Measurements from ENCODE around the gene NCL.
"Not testable (repeated sequence)": the region's sequence is repeated elsewhere in the genome, so short reads cannot be mapped to it uniquely, and the experiment has no call there.

Gene NCL

DNA sequence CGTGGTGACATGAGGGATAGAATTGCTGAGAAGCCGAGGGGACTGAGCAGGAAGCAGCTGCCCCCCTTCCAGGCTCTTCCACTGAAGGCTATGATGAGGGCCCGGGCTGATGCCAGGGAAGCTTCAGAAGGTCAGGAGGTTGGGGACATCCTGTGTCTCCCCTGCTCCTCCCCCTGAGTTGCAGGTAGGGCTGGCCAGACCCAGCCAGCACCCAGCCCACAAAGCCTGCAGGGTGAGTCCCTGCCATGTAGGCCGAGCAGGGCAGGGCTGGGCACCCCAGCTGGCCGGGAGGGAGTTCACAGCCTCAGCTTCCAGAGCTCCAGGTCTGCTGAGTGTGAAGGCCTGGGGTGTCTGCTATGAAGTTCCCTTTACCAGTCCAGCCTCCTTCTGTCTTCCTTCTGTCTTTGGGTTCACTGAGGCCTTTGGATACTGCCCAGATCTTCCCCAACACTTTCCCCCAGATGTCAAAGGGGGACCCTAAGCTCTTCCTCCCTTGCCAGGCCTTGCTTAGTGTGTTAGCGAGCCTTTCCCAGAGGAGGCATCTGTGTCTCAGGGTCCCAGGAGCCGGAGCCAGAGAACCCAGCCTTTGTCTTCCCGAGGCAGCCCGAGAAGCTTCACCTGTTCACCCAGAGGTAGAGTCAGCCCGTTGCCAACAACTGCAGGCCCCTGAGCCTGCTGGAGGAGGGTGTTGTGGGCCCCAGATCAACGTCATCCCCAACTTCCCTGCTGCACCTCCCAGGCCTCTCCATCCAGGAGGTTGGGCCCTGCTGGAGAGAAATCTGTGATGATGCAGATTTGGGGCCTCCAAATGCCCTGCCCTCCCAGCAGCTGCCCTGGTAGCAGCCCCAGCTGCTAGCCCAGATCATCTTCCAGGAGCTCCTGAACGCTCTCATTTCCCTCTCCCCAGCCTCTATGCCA lies 3.6 kb upstream of the NCL start:
- no peak for DNase-seq

DNA sequence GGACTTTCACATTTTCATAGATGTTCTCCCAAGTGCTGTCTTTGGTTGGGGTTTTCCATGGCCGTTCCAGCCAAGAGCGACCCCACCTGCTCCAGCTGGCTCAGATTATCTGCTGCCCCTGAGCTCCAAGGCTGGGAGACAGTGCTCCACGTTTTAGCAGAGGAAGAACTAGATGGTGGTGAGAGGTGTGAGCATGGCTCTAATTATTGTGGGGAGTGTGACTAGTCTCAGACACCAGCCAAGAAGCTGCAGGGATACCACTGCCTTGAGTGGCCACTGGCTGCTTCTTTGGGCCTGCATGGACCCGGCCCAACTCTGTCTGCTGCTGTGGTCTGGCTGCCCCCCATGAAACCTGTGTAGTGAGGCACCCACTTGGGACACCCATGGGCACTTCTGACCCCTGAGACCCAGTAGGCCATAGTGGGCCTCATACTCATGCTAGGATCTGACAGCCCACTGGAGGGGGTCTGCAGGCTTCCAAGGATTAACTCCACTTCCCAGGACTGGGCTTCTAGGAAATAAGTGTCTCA lies 2.8 kb upstream of the NCL start:
- DNase-seq, result no peak

DNA sequence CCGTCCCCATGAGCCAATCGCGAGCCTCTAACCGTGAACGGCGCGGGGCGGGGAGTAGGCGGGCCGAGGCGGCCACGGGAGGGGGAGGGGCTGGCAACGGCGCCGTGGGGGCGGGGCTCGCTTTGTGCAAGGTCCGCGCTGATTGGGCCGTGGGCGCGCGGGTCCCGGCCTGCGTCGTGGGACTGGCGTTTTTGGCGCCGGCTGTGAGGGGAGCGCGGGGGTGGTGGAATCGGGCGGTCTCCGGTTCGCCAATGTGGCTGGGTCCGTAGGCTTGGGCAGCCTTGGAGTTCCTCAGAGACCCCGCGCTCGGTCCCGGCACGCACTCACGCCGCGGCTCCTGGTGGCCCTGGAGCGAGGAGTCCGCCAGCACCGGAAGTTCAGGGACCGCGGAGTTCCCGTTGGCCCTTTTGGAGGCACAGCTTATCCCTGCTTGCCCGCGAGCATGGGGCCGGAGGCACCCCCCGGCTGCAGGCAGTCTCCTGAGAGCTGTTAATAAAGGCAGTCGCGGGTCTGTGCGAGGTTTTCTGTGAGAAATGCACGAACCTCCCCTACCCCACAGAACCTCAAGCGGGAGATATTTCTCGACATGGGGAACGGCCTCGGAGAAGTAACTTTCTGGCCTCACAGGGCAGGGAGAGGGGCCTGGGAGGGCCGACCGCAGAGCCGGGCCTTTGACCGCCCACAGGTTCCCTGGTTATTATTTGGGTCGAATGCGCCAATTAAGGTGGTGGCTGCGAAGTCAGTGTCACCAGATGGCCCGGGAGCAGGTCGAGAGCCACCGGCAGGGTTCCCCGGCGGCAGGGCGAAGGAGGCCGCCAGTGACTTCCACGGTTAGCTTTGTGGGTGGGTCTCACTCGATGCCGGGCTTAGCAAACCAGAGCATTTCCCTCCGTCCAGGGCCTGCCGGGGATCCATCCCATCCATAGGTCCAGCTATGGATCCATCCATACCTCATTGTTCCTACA lies 574 bp upstream of the NCL start:
- peak; percentile 92 for DNase-seq

DNA sequence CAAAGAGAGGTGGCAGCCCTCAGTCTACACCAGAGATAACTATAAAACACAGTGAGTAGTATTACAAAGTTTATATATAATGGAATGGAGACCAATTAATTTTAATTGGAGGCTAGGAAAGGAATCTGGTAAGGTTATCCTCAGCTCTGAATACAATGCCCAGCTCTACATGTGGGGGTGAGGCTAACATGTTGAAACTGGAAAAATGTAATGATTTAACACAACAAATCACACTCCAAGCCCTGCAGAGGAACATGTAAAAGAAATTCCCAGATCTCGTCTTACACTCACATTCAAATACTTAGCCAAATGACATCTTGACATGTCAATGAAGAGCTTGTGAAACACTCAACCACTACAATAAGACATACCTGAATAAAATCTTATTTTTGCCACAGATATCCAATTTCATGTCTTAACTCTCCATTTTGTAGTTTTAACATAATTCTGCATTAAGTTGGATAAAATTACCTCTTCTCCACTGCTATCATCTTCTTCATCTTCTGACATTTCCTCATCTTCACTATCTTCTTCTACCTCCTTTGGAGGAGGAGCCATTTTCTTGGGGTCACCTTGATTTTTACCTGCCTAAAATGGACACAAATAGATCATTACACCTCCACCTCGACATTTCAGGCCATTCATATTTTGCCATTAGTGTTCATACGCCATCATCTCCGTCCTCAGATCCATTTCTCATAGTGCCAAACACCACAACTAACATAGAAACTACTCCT lies 1.4 kb downstream of the NCL start:
- no peak for DNase-seq

DNA sequence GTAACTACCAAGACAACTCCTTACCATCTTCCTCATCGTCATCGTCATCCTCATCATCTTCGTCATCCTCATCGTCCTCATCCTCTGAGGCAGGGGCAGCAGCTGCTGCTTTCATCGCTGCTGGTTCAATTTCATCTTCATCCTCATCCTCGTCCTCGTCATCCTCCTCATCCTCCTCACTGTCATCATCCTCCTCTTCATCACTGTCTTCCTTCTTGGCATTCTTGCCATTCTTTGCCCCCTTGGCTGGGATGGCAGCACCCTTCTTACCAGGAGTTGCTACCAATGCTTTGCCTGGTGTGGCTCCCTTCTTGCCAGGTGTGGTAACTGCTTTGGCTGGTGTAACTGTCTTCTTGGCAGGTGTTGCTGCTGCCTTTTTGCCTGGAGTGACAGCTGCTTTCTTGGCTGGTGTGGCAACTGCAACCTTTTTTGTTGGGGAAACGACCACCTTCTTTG lies 2.7 kb downstream of the NCL start:
- no peak for DNase-seq

DNA sequence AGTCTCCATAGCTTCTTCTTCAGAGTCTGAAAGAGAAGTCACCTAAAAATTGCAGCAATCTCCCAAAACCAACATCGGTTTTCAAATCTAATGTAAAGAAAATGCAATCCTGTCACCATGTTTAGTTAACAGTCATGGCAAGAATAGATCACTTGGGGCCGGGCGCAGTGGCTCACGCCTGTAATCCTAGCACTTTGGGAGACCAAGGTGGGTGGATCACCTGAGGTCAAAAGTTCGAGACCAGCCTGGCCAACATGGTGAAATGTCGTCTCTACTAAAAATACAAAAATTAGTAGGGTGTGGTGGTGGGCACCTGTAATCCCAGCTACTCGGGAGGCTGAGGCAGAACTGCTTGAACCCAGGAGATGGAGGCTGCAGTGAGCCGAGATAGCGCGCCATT lies 3.4 kb downstream of the NCL start:
- DNase-seq, result not testable (repeated sequence)

DNA sequence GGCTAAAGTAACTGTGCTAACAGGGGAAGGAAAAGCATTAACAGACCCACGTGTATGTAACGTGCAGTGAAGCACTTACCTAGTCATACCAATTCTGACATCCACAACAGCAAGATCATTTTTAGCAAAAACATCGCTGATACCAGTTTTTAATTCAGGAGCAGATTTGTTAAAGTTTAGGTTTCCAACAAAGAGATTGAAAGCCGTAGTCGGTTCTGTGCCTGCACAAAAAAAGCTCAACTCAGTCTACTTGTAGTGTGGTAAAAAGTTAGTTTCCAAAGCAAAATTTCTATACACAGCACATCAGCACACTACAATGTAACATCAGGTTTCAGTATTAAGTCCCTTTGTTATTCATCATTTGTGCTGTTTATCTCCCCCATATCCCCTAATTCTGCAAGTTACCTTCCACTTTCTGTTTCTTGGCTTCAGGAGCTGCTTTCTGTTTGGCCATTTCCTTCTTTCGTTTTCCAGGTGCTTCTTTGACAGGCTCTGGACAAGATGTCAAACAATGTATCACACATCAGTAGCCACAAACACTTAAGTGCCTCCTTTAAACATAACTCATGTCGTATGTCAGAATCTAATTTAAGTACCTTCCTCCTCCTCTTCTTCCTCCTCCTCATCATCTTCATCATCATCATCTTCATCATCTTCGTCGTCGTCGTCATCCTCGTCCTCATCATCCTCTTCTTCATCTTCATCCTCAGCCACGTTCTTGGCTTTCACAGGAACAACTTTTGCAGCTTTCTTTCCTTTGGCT lies 4.0 kb downstream of the NCL start:
- DNase-seq, result no peak

DNA sequence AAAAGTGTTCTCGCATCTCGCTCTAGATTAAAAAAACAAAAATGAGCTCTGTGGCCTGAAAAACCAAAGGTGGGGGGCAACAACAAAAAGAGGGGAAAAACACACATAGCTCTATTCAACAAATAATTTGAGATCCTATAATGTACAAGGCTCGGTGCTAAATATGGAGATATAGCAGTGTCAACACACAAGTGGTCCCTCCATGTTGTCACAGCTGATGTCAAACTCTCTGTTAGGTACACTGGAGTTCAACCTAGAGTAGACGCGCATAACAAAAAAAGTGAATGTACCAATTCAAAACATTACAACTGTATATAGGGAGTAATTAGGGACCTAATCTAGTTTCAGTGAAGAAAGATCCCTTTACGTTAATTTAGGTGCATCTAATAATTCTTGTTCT lies 5.9 kb downstream of the NCL start:
- no peak for DNase-seq

DNA sequence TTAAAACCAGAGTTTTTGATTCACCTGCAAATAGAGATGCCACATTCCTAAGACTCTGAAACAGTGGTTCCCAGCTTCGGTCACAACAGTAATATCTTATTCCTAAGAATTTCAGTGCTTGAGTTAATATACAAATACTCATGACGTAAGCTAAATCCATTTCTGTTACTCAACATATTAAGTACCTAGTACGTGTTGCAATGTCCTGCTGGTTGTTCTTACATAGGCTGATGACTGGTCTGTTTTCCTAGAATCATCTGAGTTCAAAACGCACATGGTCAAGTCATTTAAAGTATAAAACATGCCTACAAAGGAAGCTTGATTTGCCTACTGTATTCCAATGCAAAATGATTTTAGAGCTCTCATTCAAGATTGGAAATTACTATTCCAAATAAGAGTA lies 7.2 kb downstream of the NCL start:
- no peak for DNase-seq

DNA sequence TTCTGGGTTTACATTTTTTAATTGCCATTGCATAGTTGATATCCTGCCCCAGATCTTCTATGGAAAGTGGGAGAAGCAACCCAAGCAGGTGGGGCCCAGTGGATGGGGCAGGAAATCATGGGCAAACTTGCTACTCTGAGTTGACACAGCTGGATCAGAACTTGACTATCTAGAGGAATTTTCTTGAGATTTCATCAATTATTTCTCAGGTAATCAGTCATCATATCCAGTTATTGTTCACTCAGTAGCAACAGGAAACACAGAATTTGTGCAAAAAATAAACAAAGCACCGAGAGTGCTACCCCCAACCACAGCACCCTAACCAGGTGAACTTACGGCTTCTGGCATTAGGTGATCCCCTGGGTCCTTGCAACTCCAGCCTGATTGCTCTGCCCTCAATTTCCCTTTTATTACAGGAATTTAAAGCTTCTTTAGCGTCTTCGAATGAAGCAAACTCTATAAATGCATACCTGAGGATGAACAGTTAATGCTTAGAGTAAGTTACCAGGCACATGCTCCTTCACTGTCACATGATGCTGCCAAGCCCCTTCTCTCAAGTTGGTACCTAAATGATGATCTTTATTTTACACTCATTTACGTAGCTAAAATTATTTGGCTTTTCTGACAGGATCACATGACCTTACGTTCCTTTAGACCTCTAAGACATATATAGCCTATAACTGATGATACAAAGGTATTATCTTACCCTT lies 7.8 kb downstream of the NCL start:
- no peak for DNase-seq

DNA sequence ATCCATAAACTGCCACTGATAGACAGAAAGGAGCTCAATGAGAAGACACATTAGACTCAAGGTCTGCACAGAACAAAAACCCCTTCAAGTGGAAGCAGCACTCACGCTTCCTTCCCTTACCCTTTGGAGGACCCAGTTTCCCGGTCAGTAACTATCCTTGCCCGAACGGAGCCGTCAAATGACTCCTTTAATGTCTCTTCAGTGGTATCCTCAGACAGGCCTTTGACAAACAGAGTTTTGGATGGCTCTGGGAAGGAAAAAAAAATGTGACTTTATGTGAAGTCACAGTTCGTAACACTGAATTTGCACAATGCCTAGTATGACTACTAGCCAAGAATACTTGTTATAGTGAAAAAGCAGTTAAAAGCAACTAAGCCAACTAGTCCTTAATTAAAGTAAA lies 8.4 kb downstream of the NCL start:
- DNase-seq, result no peak

DNA sequence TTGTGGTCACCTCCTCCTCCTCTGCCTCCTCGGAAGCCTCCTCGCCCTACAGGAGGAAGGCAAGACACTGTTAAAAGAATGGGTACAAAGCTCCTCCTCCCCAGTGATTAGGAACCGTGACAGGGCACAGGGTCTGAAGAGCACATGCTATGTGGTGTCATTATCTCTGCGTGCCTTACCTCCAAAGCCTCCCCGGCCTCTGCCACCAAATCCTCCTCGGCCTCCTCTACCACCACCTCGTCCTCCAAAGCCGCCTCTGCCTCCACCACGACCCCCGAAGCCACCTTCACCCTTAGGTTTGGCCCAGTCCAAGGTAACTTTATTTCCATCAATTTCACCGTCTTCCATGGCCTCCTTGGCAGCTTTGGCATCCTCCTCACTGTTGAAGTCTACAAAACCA lies 9.1 kb downstream of the NCL start:
- no peak for DNase-seq

DNA sequence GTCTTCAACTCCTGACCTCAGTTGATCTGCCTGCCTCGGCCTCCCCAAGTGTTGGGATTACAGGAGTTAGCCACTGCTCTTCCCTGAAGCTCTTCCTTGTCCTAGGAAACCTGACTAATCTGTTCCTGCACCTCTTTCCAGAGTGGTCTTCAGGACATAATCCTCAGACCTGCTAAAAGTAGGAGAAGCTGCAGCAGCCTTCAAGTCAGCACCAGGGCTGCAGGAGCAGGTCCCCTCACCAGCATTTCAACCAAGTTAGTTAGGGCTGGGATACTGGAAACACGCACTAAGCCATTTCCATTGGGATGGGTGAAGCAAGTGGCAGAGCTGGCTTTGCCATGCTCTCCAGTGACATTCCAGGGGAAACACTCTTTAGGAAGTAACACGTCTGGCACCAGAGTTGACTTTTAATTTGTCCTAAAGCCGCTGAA lies 9.9 kb downstream of the NCL start:
- no peak for DNase-seq

DNA sequence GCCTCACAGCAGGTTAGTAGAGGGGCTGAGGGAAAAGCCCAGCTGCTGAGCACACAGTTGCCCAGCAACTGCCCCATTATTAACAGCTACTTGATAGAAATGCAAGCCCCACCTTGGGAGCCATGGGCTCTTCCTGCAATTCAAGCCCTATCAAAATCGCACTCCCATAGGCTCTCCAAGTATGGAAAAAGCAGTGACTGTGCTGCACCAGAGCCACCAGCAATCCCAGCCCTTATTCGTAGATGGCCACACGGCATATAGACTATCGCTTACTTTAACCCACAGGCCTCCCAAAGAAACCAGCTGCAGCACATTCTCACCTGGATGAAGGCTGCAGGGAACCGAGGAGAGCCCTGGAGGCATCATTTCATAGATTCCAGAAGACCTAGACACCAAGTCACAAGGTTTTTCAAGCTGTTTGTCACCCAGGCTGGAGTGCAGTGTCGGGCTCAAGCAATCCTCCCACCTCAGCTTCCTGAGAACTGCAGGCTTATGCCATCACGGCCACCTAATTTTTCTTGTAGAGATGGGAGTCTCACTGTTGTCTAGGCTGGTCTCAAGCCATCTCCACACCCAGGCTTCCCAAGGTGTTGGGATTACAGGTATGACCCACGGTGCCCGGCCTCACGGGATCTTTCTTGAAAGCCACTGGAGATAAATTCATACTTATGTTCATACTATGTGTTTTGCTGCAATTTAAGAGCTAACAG lies 11.3 kb downstream of the NCL start:
- DNase-seq, result no peak

DNA sequence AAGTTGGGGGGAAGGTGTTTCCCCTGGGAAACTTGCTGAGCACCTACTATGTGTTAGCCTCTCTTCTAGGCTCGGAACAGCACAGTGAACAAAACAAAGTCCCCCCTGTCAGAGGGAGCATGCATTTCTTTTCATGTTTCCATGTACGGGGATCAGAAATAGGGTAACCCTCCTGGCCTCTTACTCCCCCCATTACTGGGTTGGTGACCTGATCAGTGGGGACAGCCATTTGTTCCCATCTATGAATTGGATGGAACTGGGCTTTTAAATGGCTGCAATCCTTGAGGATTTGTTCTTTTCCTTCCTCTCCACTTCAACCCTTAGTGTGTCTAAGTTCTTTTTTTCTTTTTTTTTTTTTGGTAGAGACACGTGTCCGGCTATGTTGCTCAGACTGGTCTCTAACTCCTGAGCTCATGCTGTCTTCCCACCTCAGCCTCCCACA lies 13.7 kb downstream of the NCL start:
- no peak for DNase-seq

DNA sequence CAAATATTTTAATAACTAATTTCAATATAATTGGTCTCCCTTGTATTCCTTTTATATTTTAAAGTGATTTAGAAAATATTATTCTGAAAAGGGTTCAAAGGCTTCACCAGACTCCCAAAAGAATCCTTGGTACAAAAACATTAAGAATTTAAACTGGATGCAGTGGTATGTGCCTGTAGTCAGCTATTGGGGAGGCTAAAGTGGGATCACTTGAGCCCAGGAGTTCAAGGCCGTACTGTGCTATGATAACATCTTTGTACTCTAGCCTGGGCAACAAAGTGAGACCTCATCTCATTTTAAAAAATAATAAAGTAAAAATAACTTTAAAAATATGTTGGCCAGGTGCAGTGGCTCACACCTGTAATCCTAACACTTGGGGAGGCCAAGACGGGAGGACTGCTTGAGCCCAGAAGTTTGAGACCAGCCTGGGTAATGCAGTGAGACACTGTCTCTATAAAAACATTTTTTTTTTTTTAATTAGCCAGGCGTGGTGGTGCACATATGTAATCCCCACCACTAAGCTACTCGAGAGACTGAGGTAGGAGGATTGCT lies 14.7 kb downstream of the NCL start:
- DNase-seq, result no peak

DNA sequence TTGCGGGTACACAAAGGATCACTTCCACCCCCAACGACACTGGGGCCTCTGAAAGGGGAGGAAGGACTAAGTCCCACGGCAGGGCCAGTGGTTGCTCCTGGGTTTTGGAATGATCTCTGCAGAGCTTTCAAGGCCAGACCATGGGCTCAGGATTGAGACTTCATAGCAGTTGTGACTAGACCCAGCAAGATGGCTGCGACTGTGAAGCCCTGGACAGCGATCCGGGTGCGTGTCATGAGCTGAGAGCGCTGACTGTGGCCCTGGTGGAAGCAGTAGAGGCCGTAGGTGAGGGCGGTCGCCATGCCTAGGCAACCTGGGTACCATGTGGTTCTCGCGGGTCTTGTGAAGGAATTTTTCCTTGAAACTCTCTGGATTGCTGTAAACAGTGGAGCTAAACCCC lies 27.3 kb downstream of the NCL start:
- DNase-seq, result no peak

DNA sequence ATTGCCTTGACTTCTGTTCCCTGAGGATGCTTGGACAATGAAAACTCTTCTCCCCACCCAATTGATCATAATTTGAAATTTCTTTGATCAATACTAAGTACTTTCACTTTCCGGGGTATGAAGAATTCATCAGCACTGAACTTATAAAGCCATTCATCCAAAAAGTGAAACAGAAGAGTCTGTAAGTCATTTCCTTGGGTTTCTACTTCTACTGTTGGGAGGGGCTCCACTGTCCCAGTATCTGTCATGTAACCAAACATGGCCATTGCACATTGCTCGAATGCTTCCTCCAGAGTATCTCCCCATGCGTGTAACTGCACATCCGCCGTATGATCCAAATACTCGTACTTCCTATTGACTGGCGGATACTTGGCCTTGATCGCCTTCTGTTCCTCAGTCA lies 30.3 kb downstream of the NCL start:
- no peak for DNase-seq

DNA sequence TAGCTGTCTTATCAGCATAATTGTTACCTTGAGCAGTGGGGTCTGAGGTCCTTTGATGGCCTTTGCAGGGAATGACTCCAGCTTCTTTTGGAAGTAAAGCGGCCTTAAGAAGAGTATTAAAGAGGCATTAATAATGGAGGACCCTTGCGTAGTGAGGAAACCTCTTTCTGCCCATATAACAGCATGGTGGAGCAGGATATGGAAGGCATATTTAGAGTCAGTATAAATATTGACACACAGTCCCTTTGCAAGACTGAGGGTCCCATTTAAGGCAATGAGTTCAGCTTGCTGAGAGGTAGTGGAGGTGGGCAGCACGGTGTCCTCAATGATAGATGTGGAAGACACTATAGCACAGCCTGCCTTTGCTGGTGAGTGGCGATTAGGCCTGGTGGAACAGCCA lies 32.7 kb downstream of the NCL start:
- DNase-seq, result no peak

DNA sequence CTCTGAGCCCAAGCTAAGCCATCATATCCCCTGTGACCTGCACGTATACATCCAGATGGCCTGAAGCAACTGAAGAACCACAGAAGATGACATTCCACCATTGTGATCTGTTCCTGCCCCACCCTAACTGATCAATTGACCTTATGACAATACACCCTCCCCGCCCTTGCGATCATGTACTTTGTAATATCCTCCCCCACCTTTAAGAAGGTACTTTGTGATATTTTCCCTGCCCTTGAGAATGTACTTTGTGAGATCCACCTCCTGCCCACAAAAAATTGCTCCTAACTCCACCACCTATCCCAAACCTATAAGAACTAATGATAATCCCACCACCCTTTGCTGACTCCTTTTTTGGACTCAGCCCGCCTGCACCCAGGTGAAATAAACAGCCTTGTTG lies 33.8 kb downstream of the NCL start:
- not testable (repeated sequence) for DNase-seq

Data from NCI-H1694 (cell line).